ENCODE data around the gene FXYD4.
"Not testable (repeated sequence)": the region's sequence is repeated elsewhere in the genome, so short reads cannot be mapped to it uniquely, and the experiment has no call there.

FXYD4 gene

GRCh38 chr10:43419997-43420368 lies 48.5 kb downstream of the FXYD4 start:
- H3K4me3 ChIP-seq (replicated peaks; ENCODE audit: low read depth, low read length): peak overlapping the region; percentile 34
- no peak for TF ChIP-seq CTCF (IDR thresholded peaks at IDR 0.05; ENCODE audit: insufficient read depth, low read length, poor library complexity, severe bottlenecking)

GRCh38 chr10:43420369-43421200 lies 49.1 kb downstream of the FXYD4 start:
- TF ChIP-seq CTCF (IDR thresholded peaks at IDR 0.05; ENCODE audit: insufficient read depth, low read length, poor library complexity, severe bottlenecking): peak; percentile 25
- Histone ChIP-seq H3K4me3 (replicated peaks; ENCODE audit: low read depth, low read length) (peak overlapping the region; percentile 64), H3K36me3 (ENCODE audit: control insufficient read depth, insufficient read depth, low read length) (no peaks in the 10 kb centered on the region), H3K27me3 (replicated peaks; ENCODE audit: control insufficient read depth, insufficient read depth, low read length) (no peaks in the 10 kb centered on the region)
- DNase-seq (ENCODE audit: extremely low read depth, insufficient read length): peak; percentile 90

More at GRCh38 chr10:43419997-43420368, 48.5 kb downstream of the FXYD4 start:
- no peaks in the 10 kb centered on the region for H3K27me3 ChIP-seq (replicated peaks; ENCODE audit: control insufficient read depth, insufficient read depth, low read length)
- H3K36me3 ChIP-seq (ENCODE audit: control insufficient read depth, insufficient read depth, low read length): no peaks in the 10 kb centered on the region
- DNase-seq (ENCODE audit: extremely low read depth, insufficient read length): no peak

GRCh38 chr10:43421201-43421507 lies 49.7 kb downstream of the FXYD4 start:
- no peaks in the 10 kb centered on the region for H3K36me3 ChIP-seq (ENCODE audit: control insufficient read depth, insufficient read depth, low read length)
- peak overlapping the region; percentile 64 for H3K4me3 ChIP-seq (replicated peaks; ENCODE audit: low read depth, low read length)
- no peak for DNase-seq (ENCODE audit: extremely low read depth, insufficient read length)
- TF ChIP-seq CTCF (IDR thresholded peaks at IDR 0.05; ENCODE audit: insufficient read depth, low read length, poor library complexity, severe bottlenecking): no peak
- H3K27me3 ChIP-seq (replicated peaks; ENCODE audit: control insufficient read depth, insufficient read depth, low read length): no peaks in the 10 kb centered on the region

GRCh38 chr10:43421519-43421918 lies 50.1 kb downstream of the FXYD4 start:
- no peak for TF ChIP-seq CTCF (IDR thresholded peaks at IDR 0.05; ENCODE audit: insufficient read depth, low read length, poor library complexity, severe bottlenecking)
- Histone ChIP-seq H3K36me3 (ENCODE audit: control insufficient read depth, insufficient read depth, low read length) (no peaks in the 10 kb centered on the region), H3K4me3 (replicated peaks; ENCODE audit: low read depth, low read length) (peak overlapping the region; percentile 64), H3K27me3 (replicated peaks; ENCODE audit: control insufficient read depth, insufficient read depth, low read length) (no peaks in the 10 kb centered on the region)
- no peak for DNase-seq (ENCODE audit: extremely low read depth, insufficient read length)

GRCh38 chr10:43421944-43422343 lies 50.5 kb downstream of the FXYD4 start:
- H3K4me3 ChIP-seq (replicated peaks; ENCODE audit: low read depth, low read length); DNase-seq (ENCODE audit: extremely low read depth, insufficient read length); H3K27me3 ChIP-seq (replicated peaks; ENCODE audit: control insufficient read depth, insufficient read depth, low read length); H3K36me3 ChIP-seq (ENCODE audit: control insufficient read depth, insufficient read depth, low read length): not testable (repeated sequence)

- Histone ChIP-seq H3K4me3 (replicated peaks; ENCODE audit: low read depth, low read length) (no peak overlapping the region), H3K36me3 (ENCODE audit: control insufficient read depth, insufficient read depth, low read length) (no peaks in the 10 kb centered on the region), H3K27me3 (replicated peaks; ENCODE audit: control insufficient read depth, insufficient read depth, low read length) (no peaks in the 10 kb centered on the region)
- no peak for TF ChIP-seq CTCF (IDR thresholded peaks at IDR 0.05; ENCODE audit: insufficient read depth, low read length, poor library complexity, severe bottlenecking)
- DNase-seq (ENCODE audit: extremely low read depth, insufficient read length): no peak
These were observed 53.0 kb downstream of the FXYD4 start for GRCh38 chr10:43424416-43424815.

All from GM06990 (cell line).